ENCODE data around the gene NUP85.

NUP85 gene

GRCh38 chr17:75262112-75262606, 56.7 kb downstream of the NUP85 start:
- no peak for TF ChIP-seq SIN3A (IDR thresholded peaks at IDR 0.05; ENCODE audit: borderline replicate concordance, insufficient read depth, low read length)
- TF ChIP-seq FOXP2 (optimal IDR thresholded peaks at IDR 0.05; ENCODE audit: borderline replicate concordance, extremely low read depth, extremely low read length, insufficient read depth), result no peak
- TF ChIP-seq POLR2AphosphoS5 (IDR thresholded peaks at IDR 0.05; ENCODE audit: low read depth, low read length), result no peak
- no peak for TF ChIP-seq TAF1 (IDR thresholded peaks at IDR 0.05; ENCODE audit: borderline replicate concordance, insufficient read depth, low read length)
- no peak for TF ChIP-seq REST (IDR thresholded peaks at IDR 0.05; ENCODE audit: insufficient read depth in 1 of 2, low read depth in 2 of 2, low read length in 2 of 2)

- no peak for TF ChIP-seq POLR2AphosphoS5 (IDR thresholded peaks at IDR 0.05; ENCODE audit: low read depth, low read length)
- TF ChIP-seq FOXP2 (optimal IDR thresholded peaks at IDR 0.05; ENCODE audit: borderline replicate concordance, extremely low read depth, extremely low read length, insufficient read depth), result no peak
- no peak for TF ChIP-seq TAF1 (IDR thresholded peaks at IDR 0.05; ENCODE audit: borderline replicate concordance, insufficient read depth, low read length)
- no peak for TF ChIP-seq SIN3A (IDR thresholded peaks at IDR 0.05; ENCODE audit: borderline replicate concordance, insufficient read depth, low read length)
- TF ChIP-seq REST (IDR thresholded peaks at IDR 0.05; ENCODE audit: insufficient read depth in 1 of 2, low read depth in 2 of 2, low read length in 2 of 2), result no peak
These were observed 57.6 kb downstream of the NUP85 start for GRCh38 chr17:75263055-75263454.

DNA sequence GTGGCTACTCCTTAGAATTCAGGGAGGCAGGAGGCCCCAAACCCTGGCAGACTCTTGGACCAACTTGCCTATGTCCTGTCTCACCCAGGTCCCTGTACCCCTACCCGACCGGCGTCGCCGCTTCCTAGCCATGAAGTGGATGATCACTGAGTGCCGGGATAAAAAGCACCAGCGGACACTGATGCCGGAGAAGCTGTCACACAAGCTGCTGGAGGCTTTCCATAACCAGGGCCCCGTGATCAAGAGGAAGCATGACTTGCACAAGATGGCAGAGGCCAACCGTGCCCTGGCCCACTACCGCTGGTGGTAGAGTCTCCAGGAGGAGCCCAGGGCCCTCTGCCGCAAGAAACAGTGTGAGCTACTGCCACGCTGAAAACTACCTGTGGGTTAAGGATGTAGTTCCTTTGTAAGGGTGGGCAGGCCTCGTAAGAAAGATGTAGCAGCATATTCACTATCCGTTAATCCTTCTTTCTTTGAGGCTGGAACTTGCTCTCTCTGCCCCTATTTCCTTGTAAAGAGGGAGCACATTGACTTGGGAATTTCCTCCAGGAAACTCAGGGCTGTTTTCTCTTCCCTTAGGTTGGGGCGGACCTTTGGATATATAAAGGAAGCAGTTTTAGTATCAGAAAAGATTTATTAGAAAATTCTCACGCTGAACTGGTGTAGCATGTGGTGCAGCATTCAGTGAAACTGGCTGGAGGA, 60.3 kb downstream of the NUP85 start:
- TF ChIP-seq REST (IDR thresholded peaks at IDR 0.05; ENCODE audit: insufficient read depth in 1 of 2, low read depth in 2 of 2, low read length in 2 of 2) (no peak), TAF1 (IDR thresholded peaks at IDR 0.05; ENCODE audit: borderline replicate concordance, insufficient read depth, low read length) (no peak), SIN3A (IDR thresholded peaks at IDR 0.05; ENCODE audit: borderline replicate concordance, insufficient read depth, low read length) (no peak), FOXP2 (optimal IDR thresholded peaks at IDR 0.05; ENCODE audit: borderline replicate concordance, extremely low read depth, extremely low read length, insufficient read depth) (no peak), POLR2AphosphoS5 (IDR thresholded peaks at IDR 0.05; ENCODE audit: low read depth, low read length) (no peak)

GRCh38 chr17:75266316-75267152, 61.1 kb downstream of the NUP85 start:
- TF ChIP-seq SIN3A (IDR thresholded peaks at IDR 0.05; ENCODE audit: borderline replicate concordance, insufficient read depth, low read length) (no peak), REST (IDR thresholded peaks at IDR 0.05; ENCODE audit: insufficient read depth in 1 of 2, low read depth in 2 of 2, low read length in 2 of 2) (no peak), FOXP2 (optimal IDR thresholded peaks at IDR 0.05; ENCODE audit: borderline replicate concordance, extremely low read depth, extremely low read length, insufficient read depth) (no peak), POLR2AphosphoS5 (IDR thresholded peaks at IDR 0.05; ENCODE audit: low read depth, low read length) (no peak; the same call in 1 of the 2 replicates), TAF1 (IDR thresholded peaks at IDR 0.05; ENCODE audit: borderline replicate concordance, insufficient read depth, low read length) (no peak)
